GM18907 (cell line): ENCODE data around the gene DRAXIN.
A peak's percentile ranks its signal among the peaks of the same experiment; 100 is the strongest.
"Not testable (repeated sequence)": the region's sequence is repeated elsewhere in the genome, so short reads cannot be mapped to it uniquely, and the experiment has no call there.

Experiments
- ATAC-seq: cut with Tn5 transposase; IDR thresholded peaks from one replicate; pipeline ENCODE4 v1.9.1; 2021; ENCODE audit warnings: mild to moderate bottlenecking, moderate library complexity; ENCODE audit not compliant: unreplicated experiment

Gene DRAXIN, protein sequence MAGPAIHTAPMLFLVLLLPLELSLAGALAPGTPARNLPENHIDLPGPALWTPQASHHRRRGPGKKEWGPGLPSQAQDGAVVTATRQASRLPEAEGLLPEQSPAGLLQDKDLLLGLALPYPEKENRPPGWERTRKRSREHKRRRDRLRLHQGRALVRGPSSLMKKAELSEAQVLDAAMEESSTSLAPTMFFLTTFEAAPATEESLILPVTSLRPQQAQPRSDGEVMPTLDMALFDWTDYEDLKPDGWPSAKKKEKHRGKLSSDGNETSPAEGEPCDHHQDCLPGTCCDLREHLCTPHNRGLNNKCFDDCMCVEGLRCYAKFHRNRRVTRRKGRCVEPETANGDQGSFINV

DNA sequence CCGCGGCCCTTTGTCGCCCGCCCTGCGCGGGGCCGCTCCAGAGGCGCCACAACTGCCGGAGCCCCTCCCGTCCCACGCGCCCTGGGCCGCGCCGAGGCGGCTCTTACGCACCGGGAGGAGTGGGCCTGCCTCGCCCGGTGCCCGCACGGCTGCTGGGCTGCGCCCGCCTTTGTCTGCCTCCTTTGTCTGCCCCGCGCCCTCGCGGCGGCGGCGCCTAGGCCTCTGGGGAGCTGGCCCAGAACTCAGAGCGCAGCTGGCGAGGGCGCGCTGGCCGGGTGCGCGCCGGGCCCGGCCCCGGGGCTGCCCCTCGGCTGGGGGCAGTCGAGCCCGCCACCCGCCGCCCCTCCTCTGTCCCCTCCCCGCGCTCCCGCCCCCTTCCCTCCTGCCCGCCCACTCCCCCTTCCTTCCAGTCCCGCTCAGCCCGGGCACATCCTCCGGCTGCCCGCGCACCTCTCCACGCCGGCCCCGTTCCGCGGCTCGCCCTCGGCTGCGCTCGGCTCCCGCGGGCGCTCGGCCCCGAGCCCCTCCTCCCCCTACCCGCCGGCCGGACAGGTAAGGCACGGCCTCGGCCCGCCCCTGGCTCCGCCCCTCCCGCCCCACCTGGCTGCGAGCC lies at the start of gene DRAXIN:
TSS of gene DRAXIN (plus strand) at position 409 of the 613 bp plus-strand sequence. CDS start 14,549 bp downstream, outside the sequence.
- ATAC-seq: no peak

DNA sequence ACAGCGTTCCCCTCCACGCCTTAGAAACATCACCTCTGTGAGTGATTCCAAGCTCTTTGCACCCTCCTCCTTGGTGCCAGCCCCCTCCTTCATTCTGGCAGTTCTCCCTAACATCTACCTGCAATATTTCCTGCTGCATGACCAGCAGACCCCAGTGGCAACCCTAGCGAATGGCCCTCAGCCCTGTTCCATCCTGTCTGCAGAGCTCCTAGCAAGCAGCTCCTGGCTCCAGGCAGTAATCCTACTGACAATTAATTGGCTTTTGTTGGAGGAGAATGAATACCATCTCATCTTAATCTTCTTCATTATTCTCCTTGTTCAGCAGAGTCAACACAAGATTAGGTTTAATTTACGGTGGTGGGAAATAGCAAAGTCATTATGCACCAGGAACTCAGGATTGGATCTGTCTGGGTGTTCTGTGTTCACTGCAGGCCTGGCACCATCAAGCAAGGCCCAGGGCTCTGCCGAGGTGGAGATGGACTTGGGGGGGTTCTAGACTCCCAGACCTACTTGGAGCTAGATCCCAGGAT lies 49.7 kb upstream of the DRAXIN start:
- no peak for ATAC-seq

DNA sequence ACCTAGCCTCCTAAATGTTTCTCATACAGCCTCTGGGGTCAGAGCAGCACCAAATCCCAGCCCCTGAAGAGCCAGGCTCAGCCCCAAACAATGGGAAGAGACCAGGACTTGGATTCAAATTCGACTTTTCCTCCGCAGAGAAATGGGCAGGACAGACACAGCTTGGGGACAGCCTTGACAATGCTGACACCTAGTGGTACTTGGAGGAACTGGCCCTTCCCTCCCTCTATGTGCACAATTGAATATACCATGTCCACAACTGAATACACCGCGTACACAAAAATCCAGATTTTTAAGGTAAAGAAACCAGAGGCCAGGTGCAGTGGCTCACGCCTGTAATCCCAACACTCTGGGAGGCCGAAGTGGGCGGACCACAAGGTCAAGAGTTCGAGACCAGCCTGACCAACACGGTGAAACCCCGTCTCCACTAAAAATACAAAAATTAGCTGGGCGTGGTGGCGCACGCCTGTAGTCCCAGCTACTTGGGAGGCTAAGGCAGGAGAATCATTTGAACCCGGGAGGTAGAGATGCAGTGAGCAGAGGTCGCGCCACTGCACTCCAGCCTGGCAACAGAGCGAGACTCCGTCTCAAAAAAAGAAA lies 49.0 kb upstream of the DRAXIN start:
- not testable (repeated sequence) for ATAC-seq

DNA sequence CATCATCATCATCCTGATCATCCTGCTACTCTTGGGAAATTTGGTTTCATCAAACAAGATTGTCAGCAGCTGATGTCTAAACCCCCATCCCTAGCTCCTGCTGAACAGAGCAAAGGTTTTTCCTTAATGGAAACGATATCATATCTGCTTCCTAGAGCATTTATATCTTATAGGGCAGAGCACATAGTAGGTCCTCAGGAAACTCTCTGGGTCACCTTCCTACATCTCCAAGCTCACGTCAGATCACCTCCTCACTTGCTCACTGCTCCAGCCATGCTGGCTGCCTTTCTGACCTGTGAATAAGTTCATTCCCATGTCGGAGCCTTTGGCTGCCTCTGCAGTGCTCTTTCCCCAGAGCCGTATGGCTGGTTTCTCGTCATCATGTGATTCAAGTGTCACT lies 47.7 kb upstream of the DRAXIN start:
- ATAC-seq: no peak

DNA sequence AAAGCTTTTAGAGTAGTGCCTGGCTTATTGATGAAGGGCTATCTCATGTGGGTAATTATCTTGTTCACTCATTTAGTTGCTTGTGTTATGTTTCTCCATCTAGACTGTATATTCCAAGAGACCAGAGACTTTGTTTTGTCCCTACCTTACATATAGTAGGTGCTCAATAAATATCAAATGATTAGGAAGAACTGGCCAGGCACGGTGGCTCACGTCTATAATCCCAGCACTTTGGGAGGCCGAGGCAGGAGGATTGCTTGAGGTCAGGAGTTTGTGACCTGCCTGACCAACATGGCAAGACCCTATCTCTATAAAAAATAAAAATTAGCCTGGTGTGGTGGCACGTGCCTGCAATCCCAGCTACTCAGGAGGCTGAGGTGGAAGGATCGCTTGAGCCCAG lies 46.2 kb upstream of the DRAXIN start:
- ATAC-seq: no peak

GRCh38 chr1:11645670-11646265 lies 45.7 kb upstream of the DRAXIN start:
- ATAC-seq: no peak

DNA sequence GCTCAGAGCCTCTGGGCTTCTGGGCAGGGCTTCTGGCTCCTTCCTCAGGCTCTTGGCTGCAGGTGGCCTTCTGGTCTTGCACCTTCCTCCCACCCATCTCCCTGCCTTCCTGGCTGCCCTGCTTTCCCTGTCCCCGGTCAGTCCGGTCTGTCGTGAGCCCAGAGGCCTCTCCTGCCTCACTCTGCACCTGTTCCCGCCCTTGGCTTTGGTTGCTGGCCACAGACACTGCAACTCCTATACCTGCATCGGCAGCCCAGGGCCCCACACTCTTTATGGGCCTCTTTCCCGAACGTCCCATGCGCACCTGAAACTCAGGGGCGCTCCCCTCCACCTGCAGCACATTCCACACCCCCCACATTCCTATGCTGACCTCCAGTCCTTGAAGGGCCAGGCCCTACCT lies 45.2 kb upstream of the DRAXIN start:
- no peak for ATAC-seq

DNA sequence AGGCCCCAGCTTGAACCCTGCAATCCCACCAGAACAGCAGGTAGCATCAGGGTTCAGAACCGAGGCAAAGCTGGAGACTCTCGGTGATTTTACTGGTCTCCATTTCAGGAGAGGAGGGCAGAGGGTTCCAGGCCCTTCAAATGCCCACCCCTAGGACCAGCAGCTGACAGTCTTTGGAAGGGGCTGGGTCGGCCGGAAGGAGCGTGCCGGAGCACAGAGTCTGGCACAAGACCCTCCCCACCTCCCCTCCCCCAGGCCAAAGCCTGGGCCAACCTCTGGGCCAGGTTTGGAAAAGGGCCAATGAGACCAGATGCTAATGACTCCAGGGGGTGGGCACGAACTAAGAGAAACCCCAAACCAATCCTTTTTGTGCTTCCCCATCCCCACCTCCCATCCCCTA lies 44.2 kb upstream of the DRAXIN start:
- no peak for ATAC-seq

DNA sequence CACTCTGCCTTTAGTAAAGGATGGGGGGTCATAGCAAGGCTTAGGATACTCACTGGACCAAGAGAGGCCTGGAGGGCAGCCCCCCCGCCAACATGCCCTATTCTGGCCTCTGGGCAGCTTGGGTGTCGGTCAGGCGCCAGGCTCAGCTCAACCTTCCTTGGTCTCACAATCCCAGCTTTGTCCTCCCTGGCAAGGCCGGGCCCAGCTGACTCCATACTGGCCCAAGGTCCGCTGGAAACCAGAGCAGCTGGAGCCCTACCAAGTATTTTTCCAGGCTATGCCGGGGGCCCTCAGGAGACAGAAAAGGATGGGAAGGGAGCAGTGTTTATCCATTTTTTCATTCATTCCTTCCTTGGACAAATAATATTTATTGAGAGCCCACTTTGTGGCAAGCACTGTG lies 43.5 kb upstream of the DRAXIN start:
- ATAC-seq: no peak

DNA sequence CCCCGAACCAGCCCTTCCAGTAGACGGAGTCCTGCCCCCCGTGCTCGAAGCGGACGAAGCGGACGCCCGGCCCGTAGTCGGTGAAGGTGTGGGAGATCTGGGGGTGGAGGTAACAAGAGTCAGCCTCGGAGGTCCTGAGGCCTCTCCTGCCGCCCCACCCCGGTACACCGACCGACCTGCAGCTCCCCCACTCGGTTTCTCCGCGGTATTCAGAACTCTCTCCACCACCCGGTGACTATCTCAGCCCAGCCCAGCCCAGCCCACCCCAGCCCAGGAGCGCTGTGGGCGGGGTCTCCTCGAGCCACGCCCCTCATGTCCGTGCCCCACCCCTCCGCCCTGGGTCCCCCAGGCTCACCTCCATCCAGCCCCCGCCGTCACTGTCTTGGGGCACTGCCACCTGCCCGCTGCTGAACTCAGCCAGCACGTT lies 42.8 kb upstream of the DRAXIN start:
- no peak for ATAC-seq

DNA sequence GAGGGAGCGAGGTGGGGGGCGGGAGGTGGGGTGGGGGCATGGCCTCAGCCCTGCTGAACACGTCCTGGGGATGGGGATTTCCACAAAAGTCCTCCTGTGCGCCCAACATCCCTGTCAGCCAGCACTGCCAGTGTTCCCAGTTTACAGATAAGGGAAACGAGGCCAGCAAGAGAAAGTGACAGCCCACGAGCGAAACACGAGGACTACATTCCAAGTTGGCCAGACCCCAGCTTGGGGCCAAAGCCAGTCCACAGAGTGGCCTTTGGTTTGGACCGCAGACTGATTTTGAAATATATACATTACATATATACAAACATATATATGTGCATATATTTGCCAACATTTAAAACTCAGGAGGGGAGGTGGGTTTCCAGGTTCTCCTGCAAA lies 42.3 kb upstream of the DRAXIN start:
- ATAC-seq: no peak

GRCh38 chr1:11649624-11650330 lies 41.7 kb upstream of the DRAXIN start:
- ATAC-seq: no peak

DNA sequence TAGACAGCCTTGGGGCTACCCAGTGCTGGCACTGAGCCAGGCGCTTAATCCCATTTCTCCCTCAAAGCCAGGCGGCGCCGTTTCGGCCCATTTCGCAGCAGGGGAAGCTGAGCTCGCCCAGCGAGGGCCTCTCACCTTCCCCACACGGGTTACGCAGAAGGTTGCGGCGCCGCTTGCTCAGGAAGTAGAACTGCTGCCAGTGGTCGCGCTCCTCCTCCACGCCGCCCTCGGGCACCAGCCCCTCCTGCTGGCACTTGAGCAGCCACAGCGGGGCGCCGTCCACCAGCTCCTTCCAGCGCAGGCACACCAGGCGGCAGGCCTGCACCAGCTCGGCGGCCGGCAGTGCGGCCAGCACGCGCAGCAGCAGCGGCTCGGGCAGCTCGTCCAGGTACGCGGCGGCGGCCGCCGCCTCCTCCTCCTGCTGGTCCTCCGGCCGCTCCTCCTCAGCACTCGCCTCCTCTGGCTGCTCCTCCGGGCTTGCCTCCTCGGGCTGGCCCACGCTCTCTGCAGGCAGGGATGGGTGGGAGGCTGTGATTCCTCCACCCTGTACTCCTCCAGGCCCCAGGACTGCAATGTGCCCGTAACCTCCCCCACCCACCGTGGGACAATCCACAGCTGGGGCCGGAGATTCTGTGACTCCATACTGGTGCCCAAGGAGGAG lies 41.0 kb upstream of the DRAXIN start:
- ATAC-seq: no peak

GRCh38 chr1:11651017-11651416 lies 40.5 kb upstream of the DRAXIN start:
- ATAC-seq: no peak

GRCh38 chr1:11652203-11652780 lies 39.2 kb upstream of the DRAXIN start:
- ATAC-seq: no peak

GRCh38 chr1:11653101-11653860 lies 38.2 kb upstream of the DRAXIN start:
- ATAC-seq: no peak

GRCh38 chr1:11653861-11654136 lies 37.7 kb upstream of the DRAXIN start:
- ATAC-seq: no peak

DNA sequence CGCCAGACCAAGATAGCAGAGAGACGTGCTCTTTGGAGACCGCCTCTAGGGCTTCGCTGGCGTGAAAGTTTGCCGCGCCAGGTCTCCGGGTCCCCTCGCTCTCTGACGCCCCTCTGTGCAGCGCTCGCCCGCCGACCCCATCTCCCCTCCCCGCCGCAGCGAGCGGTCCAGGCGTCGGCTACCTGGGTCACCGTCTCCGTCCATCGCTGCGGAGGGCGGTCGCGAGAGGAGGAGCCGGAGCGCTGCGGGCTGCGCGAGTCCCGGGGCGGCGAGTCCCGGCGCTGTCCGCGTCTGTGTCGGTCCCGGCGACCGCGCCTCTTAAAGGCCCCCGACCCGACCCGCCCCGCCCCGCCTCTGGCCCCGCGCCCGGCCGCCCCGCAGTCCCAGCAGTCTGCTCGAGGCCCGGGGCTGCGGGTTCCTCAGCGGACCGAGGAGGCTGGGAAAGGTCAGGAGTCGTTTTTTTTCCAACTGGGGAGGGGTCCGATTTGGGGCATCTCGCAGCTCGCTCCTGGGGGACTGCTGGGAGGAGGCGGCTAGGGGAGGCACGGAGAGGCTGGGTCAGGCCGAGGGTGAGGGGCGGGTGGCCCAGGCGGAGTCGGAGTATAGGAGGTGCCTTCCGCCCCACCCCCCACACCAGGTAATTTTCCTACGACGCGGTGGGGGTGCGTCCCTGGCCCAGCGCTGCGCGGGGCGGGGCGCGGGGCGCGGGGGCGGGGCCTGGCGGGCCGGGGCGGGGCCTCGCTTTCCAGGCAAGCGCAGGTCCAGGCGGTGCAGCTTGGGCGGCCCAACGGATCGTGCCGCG lies 37.2 kb upstream of the DRAXIN start, which contains the start of the genes FBXO2 and FBXO44:
TSS of gene FBXO2 (minus strand) at position 293 of the 802 bp plus-strand sequence. CDS start at position 204, 89 bp downstream.
TSS of gene FBXO44 (plus strand) at position 741 of the 802 bp plus-strand sequence. CDS start 959 bp downstream, outside the sequence.
- peak; percentile 55 for ATAC-seq
